Loucy (cell line): ENCODE measurements around the gene NID1.

ENCODE experiments used
- H2AFZ ChIP-seq: fragments of 200-600 bp; sonication (generic); 2 replicates; pipeline ENCODE4 v1.6.0; 2016; ENCODE audit warnings: antibody characterized with exemption, mild to moderate bottlenecking, low read length, moderate library complexity
- H3F3A ChIP-seq: fragments of 200-600 bp; 2 replicates; pipeline ENCODE4 v1.6.0; 2016; ENCODE audit warnings: antibody characterized with exemption, low read depth, mild to moderate bottlenecking
- H3K27me3 ChIP-seq: fragments of 200-600 bp; sonication (generic); 2 replicates; pipeline ENCODE4 v1.6.1; 2014; ENCODE audit warnings: low read length, mild to moderate bottlenecking; ENCODE audit not compliant: insufficient read depth, poor library complexity, severe bottlenecking
- H3K36me3 ChIP-seq: fragments of 200-600 bp; sonication (generic); 2 replicates; pipeline ENCODE4 v1.6.1; 2016; ENCODE audit warnings: low read length; ENCODE audit not compliant: insufficient read depth
- H3K4me1 ChIP-seq: fragments of 200-600 bp; sonication (generic); 2 replicates; pipeline ENCODE4 v1.5.1; 2014; ENCODE audit warnings: low read length, mild to moderate bottlenecking; ENCODE audit not compliant: insufficient read depth, poor library complexity, severe bottlenecking
- H3K4me2 ChIP-seq: fragments of 200-600 bp; sonication (generic); 2 replicates; pipeline ENCODE4 v1.6.0; 2014; ENCODE audit warnings: antibody characterized with exemption, low read length, low read depth, mild to moderate bottlenecking; ENCODE audit not compliant: poor library complexity, severe bottlenecking
- H3K4me3 ChIP-seq: fragments of 200-600 bp; sonication (generic); 2 replicates; pipeline ENCODE4 v1.5.1; 2014; ENCODE audit warnings: low read length, mild to moderate bottlenecking, mixed read lengths; ENCODE audit not compliant: poor library complexity, severe bottlenecking
- H3K79me2 ChIP-seq: fragments of 200-600 bp; sonication (generic); 2 replicates; pipeline ENCODE4 v1.6.1; 2014; ENCODE audit warnings: low read length; ENCODE audit not compliant: insufficient read depth
- H3K9ac ChIP-seq: fragments of 200-600 bp; sonication (generic); 2 replicates; pipeline ENCODE4 v1.6.0; 2014; ENCODE audit warnings: mild to moderate bottlenecking, low read depth, low read length, moderate library complexity; ENCODE audit not compliant: poor library complexity, severe bottlenecking
- H3K9me2 ChIP-seq: fragments of 200-600 bp; sonication (generic); replicated peaks from 2 replicates; pipeline ENCODE4 v1.6.1; 2016; ENCODE audit warnings: low read depth, low read length, mixed read lengths
- H3K9me3 ChIP-seq: fragments of 200-600 bp; sonication (generic); 2 replicates; pipeline ENCODE4 v1.6.1; 2014; ENCODE audit warnings: mild to moderate bottlenecking, antibody characterized with exemption, low read length, low read depth; ENCODE audit not compliant: insufficient read depth
- H4K20me1 ChIP-seq: fragments of 200-600 bp; sonication (generic); 2 replicates; pipeline ENCODE4 v1.6.0; 2014; ENCODE audit warnings: antibody characterized with exemption, low read length, mild to moderate bottlenecking; ENCODE audit not compliant: insufficient read depth, poor library complexity, severe bottlenecking
- CTCF ChIP-seq: fragments of 200-600 bp; sonication (generic); conservative IDR thresholded peaks from 2 replicates; pipeline ENCODE4 v1.5.1; 2014; ENCODE audit warnings: mild to moderate bottlenecking, antibody characterized with exemption, low read length
- EZH2phosphoT487 ChIP-seq: fragments of 200-600 bp; IDR thresholded peaks from 2 replicates; pipeline ENCODE4 v1.6.1; 2018; ENCODE audit warnings: antibody characterized with exemption, mild to moderate bottlenecking, moderate library complexity, borderline replicate concordance

The NID1 gene

DNA sequence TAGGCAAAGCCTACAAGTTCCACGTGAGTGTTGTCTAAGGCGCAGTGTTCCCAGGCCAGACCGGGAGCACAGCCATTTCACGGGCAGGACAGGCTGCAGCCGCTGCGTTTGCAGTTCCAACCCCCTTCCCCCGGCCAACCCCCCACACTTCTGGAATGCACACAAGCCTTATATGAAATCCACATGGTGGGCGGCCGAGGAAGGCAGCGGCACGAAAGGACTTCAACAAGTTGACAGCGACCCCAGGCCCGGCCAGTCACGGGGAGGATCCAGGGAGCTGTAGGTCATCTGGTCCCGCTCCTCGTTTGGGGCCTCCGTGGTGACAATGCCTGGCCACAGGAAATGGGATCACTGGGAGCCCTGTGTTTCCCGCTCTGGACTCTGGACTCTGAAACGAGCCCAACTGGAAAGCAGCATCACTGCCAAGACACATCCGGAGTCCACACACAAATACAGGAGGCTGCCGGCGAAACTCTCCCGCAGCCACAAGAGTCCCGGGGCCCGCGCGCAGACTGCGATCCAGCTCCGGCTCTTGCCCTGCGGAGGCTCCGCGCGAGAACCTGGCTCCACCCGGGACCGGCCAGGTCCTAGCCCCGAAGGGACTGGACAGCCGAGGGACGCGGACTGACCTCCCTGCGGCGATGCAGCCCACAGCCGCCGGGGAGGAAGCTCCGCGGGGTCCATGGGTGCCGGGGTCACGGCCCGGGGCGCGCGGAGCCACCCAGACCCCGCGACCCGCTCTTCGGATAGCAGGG lies 794 bp downstream of the NID1 start:
- Histone ChIP-seq H2AFZ (no peak overlapping the region), H3K4me1 (no peaks in the 10 kb centered on the region), H3F3A (no peaks in the 10 kb centered on the region), H3K36me3 (no peaks in the 10 kb centered on the region), H3K9me3 (no peaks in the 10 kb centered on the region), H3K4me3 (no peak overlapping the region), H3K9me2 (no peaks in the 10 kb centered on the region), H3K9ac (no peak overlapping the region), H4K20me1 (no peaks in the 10 kb centered on the region), H3K79me2 (no peaks in the 10 kb centered on the region), H3K27me3 (no peaks in the 10 kb centered on the region), H3K4me2 (no peak overlapping the region)
- TF ChIP-seq CTCF = no peak
- TF ChIP-seq EZH2phosphoT487 = no peak

GRCh38 chr1:236063551-236063918 lies 1.4 kb downstream of the NID1 start:
- TF ChIP-seq EZH2phosphoT487 (no peak), CTCF (no peak)
- Histone ChIP-seq H2AFZ (no peak overlapping the region), H3K4me2 (no peak overlapping the region), H4K20me1 (no peaks in the 10 kb centered on the region), H3K9me3 (no peaks in the 10 kb centered on the region), H3K9ac (no peak overlapping the region), H3K4me3 (no peak overlapping the region), H3K9me2 (no peaks in the 10 kb centered on the region), H3K27me3 (no peaks in the 10 kb centered on the region), H3F3A (no peaks in the 10 kb centered on the region), H3K36me3 (no peaks in the 10 kb centered on the region), H3K4me1 (no peaks in the 10 kb centered on the region), H3K79me2 (no peaks in the 10 kb centered on the region)

GRCh38 chr1:236060286-236060685 lies 4.6 kb downstream of the NID1 start:
- Histone ChIP-seq H3K36me3 (no peaks in the 10 kb centered on the region), H3K4me3 (no peak overlapping the region), H4K20me1 (no peaks in the 10 kb centered on the region), H3F3A (no peaks in the 10 kb centered on the region), H3K4me1 (no peaks in the 10 kb centered on the region), H3K9me2 (no peaks in the 10 kb centered on the region), H3K79me2 (no peaks in the 10 kb centered on the region), H2AFZ (no peak overlapping the region), H3K4me2 (no peak overlapping the region), H3K9ac (no peak overlapping the region), H3K9me3 (no peaks in the 10 kb centered on the region), H3K27me3 (no peaks in the 10 kb centered on the region)
- TF ChIP-seq EZH2phosphoT487 (no peak), CTCF (no peak)
